GM12878 (cell line): ENCODE measurements around the gene SLC6A16.
"Not testable (repeated sequence)": the region's sequence is repeated elsewhere in the genome, so short reads cannot be mapped to it uniquely, and the experiment has no call there.

ENCODE experiments used
- CEBPZ ChIP-seq: fragments of 150-350 bp; IDR thresholded peaks from 2 replicates; pipeline ENCODE4 v1.6.1; 2016; ENCODE audit warnings: low read depth, low read length
- CREB1 ChIP-seq: IDR thresholded peaks from 2 replicates; pipeline ENCODE4 v1.6.1; 2012; ENCODE audit warnings: low read depth, mild to moderate bottlenecking, inconsistent platforms
- CTCF ChIP-seq, 3 experiments: IDR thresholded peaks in 2 of 3; conservative IDR thresholded peaks in 1 of 3; 2 replicates each; pipeline ENCODE4 v1.5.1; 2011; ENCODE audit warnings: low read depth in 3 of 3, low read length in 3 of 3, mild to moderate bottlenecking in 3 of 3, control low read depth in 2 of 3, moderate library complexity in 2 of 3, inconsistent platforms in 1 of 3, mixed read lengths in 1 of 3; ENCODE audit not compliant: control insufficient read depth in 2 of 3, insufficient read depth in 1 of 3; ENCODE audit errors: extremely low read depth in 1 of 3
- HCFC1 ChIP-seq: fragments of 150-350 bp; IDR thresholded peaks from 2 replicates; pipeline ENCODE4 v1.6.1; 2014; ENCODE audit warnings: low read length
- HDAC2 ChIP-seq: fragments of 200-600 bp; sonication (generic); IDR thresholded peaks from 2 replicates; pipeline ENCODE4 v1.6.1; 2017
- POLR2A ChIP-seq: IDR thresholded peaks from 2 replicates; pipeline ENCODE4 v1.6.1; 2011; ENCODE audit warnings: low read depth, mild to moderate bottlenecking, low read length
- POLR2AphosphoS5 ChIP-seq: IDR thresholded peaks from 2 replicates; pipeline ENCODE4 v1.6.1; 2011; ENCODE audit warnings: mild to moderate bottlenecking, low read length, inconsistent platforms
- RELA ChIP-seq: fragments of 450-650 bp; IDR thresholded peaks from 2 replicates; pipeline ENCODE4 v1.8.0; 2014; ENCODE audit warnings: borderline replicate concordance; ENCODE audit not compliant: partially characterized antibody
- SREBF1 ChIP-seq: IDR thresholded peaks from 2 replicates; pipeline ENCODE4 v1.6.1; 2012; ENCODE audit warnings: mild to moderate bottlenecking, low read length

- TF ChIP-seq CEBPZ; SREBF1; HDAC2; RELA; POLR2A; HCFC1; CTCF (IDR thresholded peaks at IDR 0.05 in 2 of 3, conservative IDR thresholded peaks at IDR 0.05 in 1 of 3; ENCODE audit: control insufficient read depth in 2 of 3, extremely low read depth in 1 of 3, insufficient read depth in 1 of 3, low read depth in 3 of 3, low read length in 3 of 3); CREB1; POLR2AphosphoS5: not testable (repeated sequence)
Observed at GRCh38 chr19:49373174-49373573, 48.2 kb upstream of the SLC6A16 start.
